ENCODE results near the gene C11orf91.

- no peak for TF ChIP-seq EZH2 (IDR thresholded peaks at IDR 0.05)
- TF ChIP-seq POLR2AphosphoS5 (IDR thresholded peaks at IDR 0.05; ENCODE audit: borderline replicate concordance, low read depth, low read length): no peak
Measured at GRCh38 chr11:33692541-33692940, 8.1 kb downstream of the C11orf91 start.
